H9 (cell line): ENCODE results near the gene ERC2. TPM values are rescaled to one million over a fixed set of nuclear protein-coding genes. Genes with fewer than 3 reads are reported as not detected.

Experiments used
- DNase-seq: peaks from one replicate; pipeline ENCODE4 v3.0.0-alpha.2; 2017
- H2AFZ ChIP-seq: one replicate; pipeline ENCODE4 v1.6.1; 2013; ENCODE audit warnings: mild to moderate bottlenecking, low read length, control low read depth, moderate library complexity
- H2AK5ac ChIP-seq: 2 replicates; pipeline ENCODE4 v1.6.1; 2013; ENCODE audit warnings: low read length, control low read depth, mixed read lengths; ENCODE audit not compliant: insufficient read length
- H2BK120ac ChIP-seq: one replicate; pipeline ENCODE4 v1.6.1; 2013; ENCODE audit warnings: low read depth, mild to moderate bottlenecking, low read length, control low read depth, inconsistent platforms; ENCODE audit not compliant: poor library complexity, severe bottlenecking
- H2BK12ac ChIP-seq: 2 replicates; pipeline ENCODE4 v1.6.1; 2013; ENCODE audit warnings: low read length, control low read depth, mixed read lengths, low read depth; ENCODE audit not compliant: insufficient read length
- H2BK15ac ChIP-seq: 2 replicates; pipeline ENCODE4 v1.6.1; 2013; ENCODE audit warnings: low read depth, low read length, control low read depth
- H2BK20ac ChIP-seq: one replicate; pipeline ENCODE4 v1.6.1; 2013; ENCODE audit warnings: low read depth, mild to moderate bottlenecking, low read length, control low read depth, inconsistent platforms; ENCODE audit not compliant: poor library complexity, severe bottlenecking
- H2BK5ac ChIP-seq: 2 replicates; pipeline ENCODE4 v1.6.1; 2013; ENCODE audit warnings: low read length, control low read depth, mixed read lengths; ENCODE audit not compliant: insufficient read length
- H3K14ac ChIP-seq: 2 replicates; pipeline ENCODE4 v1.6.1; 2013; ENCODE audit warnings: low read length, control low read depth; ENCODE audit not compliant: insufficient read depth
- H3K18ac ChIP-seq: 2 replicates; pipeline ENCODE4 v1.6.1; 2013; ENCODE audit warnings: low read depth, mild to moderate bottlenecking, mixed read lengths, low read length, control low read depth; ENCODE audit not compliant: insufficient read length
- H3K23ac ChIP-seq: 2 replicates; pipeline ENCODE4 v1.6.1; 2013; ENCODE audit warnings: low read length, control low read depth, mixed read lengths, low read depth; ENCODE audit not compliant: insufficient read length
- H3K23me2 ChIP-seq: 2 replicates; pipeline ENCODE4 v1.6.1; 2013; ENCODE audit warnings: low read depth, mild to moderate bottlenecking, mixed read lengths, low read length, control low read depth; ENCODE audit not compliant: insufficient read length, poor library complexity, severe bottlenecking
- H3K27ac ChIP-seq: 2 replicates; pipeline ENCODE4 v1.5.1; 2013; ENCODE audit warnings: low read length, control low read depth, mixed read lengths, low read depth; ENCODE audit not compliant: insufficient read length
- H3K27me3 ChIP-seq: 2 replicates; pipeline ENCODE4 v1.6.1; 2013; ENCODE audit warnings: low read length, control low read depth, inconsistent platforms; ENCODE audit not compliant: insufficient read depth
- H3K4ac ChIP-seq: 2 replicates; pipeline ENCODE4 v1.6.1; 2013; ENCODE audit warnings: low read depth, mild to moderate bottlenecking, control low read depth, inconsistent platforms, low read length, moderate library complexity
- H3K4me1 ChIP-seq: 2 replicates; pipeline ENCODE4 v1.6.1; 2013; ENCODE audit warnings: low read length, control low read depth, inconsistent platforms; ENCODE audit not compliant: insufficient read depth
- H3K4me2 ChIP-seq: 2 replicates; pipeline ENCODE4 v1.6.1; 2013; ENCODE audit warnings: low read length, control low read depth, mixed read lengths; ENCODE audit not compliant: insufficient read length, insufficient read depth
- H3K56ac ChIP-seq: 2 replicates; pipeline ENCODE4 v1.6.1; 2013; ENCODE audit warnings: low read depth, mild to moderate bottlenecking, mixed read lengths, low read length, control low read depth; ENCODE audit not compliant: insufficient read length
- H3K79me1 ChIP-seq: 2 replicates; pipeline ENCODE4 v1.6.1; 2013; ENCODE audit warnings: low read depth, mild to moderate bottlenecking, moderate library complexity, low read length, control low read depth, inconsistent platforms; ENCODE audit not compliant: insufficient read depth, poor library complexity, severe bottlenecking
- H3K79me2 ChIP-seq: 2 replicates; pipeline ENCODE4 v1.6.1; 2013; ENCODE audit warnings: low read length, control low read depth, inconsistent platforms; ENCODE audit not compliant: insufficient read depth
- H3K9ac ChIP-seq: 2 replicates; pipeline ENCODE4 v1.6.1; 2013; ENCODE audit warnings: low read length, control low read depth, mixed read lengths; ENCODE audit not compliant: insufficient read length; ENCODE audit errors: extremely low read depth
- H3K9me3 ChIP-seq: one replicate; pipeline ENCODE4 v1.6.1; 2013; ENCODE audit warnings: low read depth, low read length, inconsistent platforms; ENCODE audit not compliant: control insufficient read depth
- H3T11ph ChIP-seq: one replicate; pipeline ENCODE4 v1.6.1; 2013; ENCODE audit warnings: mild to moderate bottlenecking, low read length, control low read depth, inconsistent platforms
- H4K20me1 ChIP-seq: one replicate; pipeline ENCODE4 v1.6.1; 2013; ENCODE audit not compliant: control insufficient read depth, insufficient read length, insufficient read depth
- H4K5ac ChIP-seq: 2 replicates; pipeline ENCODE4 v1.6.1; 2013; ENCODE audit warnings: low read depth, mild to moderate bottlenecking, mixed read lengths, low read length, control low read depth; ENCODE audit not compliant: insufficient read length
- H4K8ac ChIP-seq: replicated peaks from 2 replicates; pipeline ENCODE4 v1.6.1; 2013; ENCODE audit warnings: low read length, control low read depth, mixed read lengths, low read depth; ENCODE audit not compliant: insufficient read length
- H4K91ac ChIP-seq: 2 replicates; pipeline ENCODE4 v1.6.1; 2013; ENCODE audit warnings: low read depth, mild to moderate bottlenecking, moderate library complexity, mixed read lengths, low read length, control low read depth; ENCODE audit not compliant: insufficient read length
- H3K27ac Mint-ChIP-seq, 3 experiments: 2 replicates in 2 of 3; 3 replicates in 1 of 3; pipeline ENCODE4 v1.8.0; 2020 to 2021; ENCODE audit warnings: mixed read lengths in 3 of 3, mild to moderate bottlenecking in 1 of 3, moderate library complexity in 1 of 3
- H3K27me3 Mint-ChIP-seq: 2 replicates; pipeline ENCODE4 v1.8.0; 2021; ENCODE audit warnings: low read depth, mild to moderate bottlenecking, moderate library complexity, mixed read lengths
- H3K36me3 Mint-ChIP-seq, 3 experiments: 2 replicates in 2 of 3; 3 replicates in 1 of 3; pipeline ENCODE4 v1.8.0; 2020 to 2021; ENCODE audit warnings: low read depth in 3 of 3, mixed read lengths in 3 of 3; ENCODE audit not compliant: insufficient read depth in 1 of 3
- H3K4me1 Mint-ChIP-seq, 2 experiments: 2 replicates each; pipeline ENCODE4 v1.8.0; 2020; ENCODE audit warnings: mixed read lengths in 2 of 2
- H3K4me3 Mint-ChIP-seq, 2 experiments: 2 replicates in 1 of 2; 3 replicates in 1 of 2; pipeline ENCODE4 v1.8.0; 2020 to 2021; ENCODE audit warnings: mild to moderate bottlenecking in 2 of 2, mixed read lengths in 2 of 2, moderate library complexity in 1 of 2
- H3K9me3 Mint-ChIP-seq, 2 experiments: 2 replicates in 1 of 2; 3 replicates in 1 of 2; pipeline ENCODE4 v1.8.0; 2020; ENCODE audit warnings: mild to moderate bottlenecking in 2 of 2, mixed read lengths in 2 of 2, moderate library complexity in 1 of 2
- WGBS: extraction: QIAGEN DNeasy Blood & Tissue Kit; methylation state at CpG from one replicate; pipeline ENCODE4 v1.1.7; 2013; ENCODE audit warnings: missing lambda C conversion rate, low lambda C conversion rate, mixed read lengths; ENCODE audit not compliant: insufficient read length; ENCODE audit errors: extremely low coverage; 5-methylcytosine and 5-hydroxymethylcytosine counted together
- total RNA-seq: library from RNA; stranded (reverse); gene quantifications from 2 replicates; pipeline ENCODE4 v1.2.1, GENCODE V29; 2021
- TF ChIP-seq, protein P1 (sequence below): fragments of 200-600 bp; sonication (generic); conservative IDR thresholded peaks from 3 replicates; pipeline ENCODE4 v1.8.0; 2021; ENCODE audit warnings: antibody characterized with exemption, mild to moderate bottlenecking

The ERC2 gene
- total RNA-seq, 1 experiment from 2014 or later, result 15.4 TPM

DNA sequence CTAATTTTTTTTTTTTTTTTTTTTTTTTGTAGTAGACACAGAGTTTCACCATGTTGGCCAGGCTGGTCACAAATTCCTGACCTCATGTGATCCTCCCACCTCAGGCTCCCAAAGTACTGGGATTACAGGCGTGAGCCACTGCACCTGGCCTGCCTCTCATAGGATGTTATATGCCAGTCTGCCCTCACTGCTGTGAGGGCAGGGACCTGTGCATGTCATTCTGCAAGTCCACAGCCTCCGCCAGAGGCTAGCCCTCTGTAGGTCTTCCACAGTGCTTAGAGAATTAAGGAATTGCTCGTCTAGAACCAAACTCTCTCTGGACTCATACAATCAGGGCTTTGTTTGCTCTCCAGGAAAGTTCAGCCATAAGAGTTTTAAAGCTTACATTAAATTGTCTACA, 817.3 kb downstream of the ERC2 start:
- H2BK120ac ChIP-seq, result no peak overlapping the region
- H3K9me3 ChIP-seq, result no peaks in the 10 kb centered on the region
- no peak overlapping the region for H4K91ac ChIP-seq
- no peaks in the 10 kb centered on the region for H3K79me2 ChIP-seq
- no peaks in the 10 kb centered on the region for H3K27me3 ChIP-seq
- Mint-ChIP-seq H3K9me3 (no peaks in the 10 kb centered on the region), H3K27ac (no peak overlapping the region), H3K4me3 (no peak overlapping the region), H3K4me1 (peaks cover 47 to 53% of the 10 kb centered on the region in 2 experiments), H3K36me3 (no peaks in the 10 kb centered on the region), H3K27me3 (peaks cover 6% of the 10 kb centered on the region)
- H2BK15ac ChIP-seq, result no peak overlapping the region
- peaks cover 17% of the 10 kb centered on the region; the same call in 1 of the 2 replicates for H3K4me1 ChIP-seq
- H4K20me1 ChIP-seq, result no peaks in the 10 kb centered on the region
- H3K4ac ChIP-seq, result no peak overlapping the region
- no peak overlapping the region for H2AK5ac ChIP-seq
- no peak overlapping the region for H3K23ac ChIP-seq
- no peak overlapping the region for H3K4me2 ChIP-seq
- no peak overlapping the region for H2BK12ac ChIP-seq
- no peak overlapping the region for H2AFZ ChIP-seq
- no peak overlapping the region for H4K5ac ChIP-seq
- H4K8ac ChIP-seq, result no peak overlapping the region
- no peak overlapping the region for H3K27ac ChIP-seq
- H3K79me1 ChIP-seq, result no peaks in the 10 kb centered on the region
- no peak for DNase-seq
- no peaks in the 10 kb centered on the region for H3K23me2 ChIP-seq
- no peak overlapping the region for H3K9ac ChIP-seq
- no peak overlapping the region for H3T11ph ChIP-seq
- H2BK20ac ChIP-seq, result no peak overlapping the region
- H2BK5ac ChIP-seq, result no peak overlapping the region
- H3K56ac ChIP-seq, result no peak overlapping the region
- H3K18ac ChIP-seq, result no peak overlapping the region
- TF ChIP-seq, protein P1, sequence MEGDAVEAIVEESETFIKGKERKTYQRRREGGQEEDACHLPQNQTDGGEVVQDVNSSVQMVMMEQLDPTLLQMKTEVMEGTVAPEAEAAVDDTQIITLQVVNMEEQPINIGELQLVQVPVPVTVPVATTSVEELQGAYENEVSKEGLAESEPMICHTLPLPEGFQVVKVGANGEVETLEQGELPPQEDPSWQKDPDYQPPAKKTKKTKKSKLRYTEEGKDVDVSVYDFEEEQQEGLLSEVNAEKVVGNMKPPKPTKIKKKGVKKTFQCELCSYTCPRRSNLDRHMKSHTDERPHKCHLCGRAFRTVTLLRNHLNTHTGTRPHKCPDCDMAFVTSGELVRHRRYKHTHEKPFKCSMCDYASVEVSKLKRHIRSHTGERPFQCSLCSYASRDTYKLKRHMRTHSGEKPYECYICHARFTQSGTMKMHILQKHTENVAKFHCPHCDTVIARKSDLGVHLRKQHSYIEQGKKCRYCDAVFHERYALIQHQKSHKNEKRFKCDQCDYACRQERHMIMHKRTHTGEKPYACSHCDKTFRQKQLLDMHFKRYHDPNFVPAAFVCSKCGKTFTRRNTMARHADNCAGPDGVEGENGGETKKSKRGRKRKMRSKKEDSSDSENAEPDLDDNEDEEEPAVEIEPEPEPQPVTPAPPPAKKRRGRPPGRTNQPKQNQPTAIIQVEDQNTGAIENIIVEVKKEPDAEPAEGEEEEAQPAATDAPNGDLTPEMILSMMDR, result no peak
- no peak overlapping the region for H3K14ac ChIP-seq
- WGBS, result no CpG with 5 or more reads among the region's 3 CpGs
